HEK293 (cell line): Measurements from ENCODE around the gene CILP.

Experiments
- FEZF1 ChIP-seq: fragments of 450-650 bp; formaldehyde crosslinking; IDR thresholded peaks from 2 replicates; pipeline ENCODE4 v1.5.1; 2016; ENCODE audit warnings: missing biosample characterization, missing genetic modification characterization
- GLIS2 ChIP-seq: fragments of 450-650 bp; formaldehyde crosslinking; IDR thresholded peaks from 2 replicates; pipeline ENCODE4 v1.5.1; 2016; ENCODE audit warnings: missing biosample characterization, missing genetic modification characterization
- KLF1 ChIP-seq: fragments of 450-650 bp; formaldehyde crosslinking; IDR thresholded peaks from 2 replicates; pipeline ENCODE4 v1.5.1; 2016; ENCODE audit warnings: missing biosample characterization, missing genetic modification characterization
- KLF10 ChIP-seq: fragments of 450-650 bp; IDR thresholded peaks from 2 replicates; pipeline ENCODE4 v1.5.1; 2018; ENCODE audit warnings: missing biosample characterization, mild to moderate bottlenecking, missing genetic modification characterization
- KLF16 ChIP-seq: fragments of 450-650 bp; formaldehyde crosslinking; IDR thresholded peaks from 2 replicates; pipeline ENCODE4 v1.5.1; 2017; ENCODE audit warnings: missing biosample characterization, missing genetic modification characterization
- MYNN ChIP-seq: fragments of 450-650 bp; formaldehyde crosslinking; IDR thresholded peaks from 2 replicates; pipeline ENCODE4 v1.5.1; 2016; ENCODE audit warnings: missing biosample characterization, missing genetic modification characterization, borderline replicate concordance
- PRDM1 ChIP-seq: fragments of 450-650 bp; formaldehyde crosslinking; IDR thresholded peaks from 2 replicates; pipeline ENCODE4; 2016; ENCODE audit warnings: missing biosample characterization, missing genetic modification characterization
- ZBTB20 ChIP-seq: fragments of 450-650 bp; formaldehyde crosslinking; IDR thresholded peaks from 2 replicates; pipeline ENCODE4 v1.5.1; 2016; ENCODE audit warnings: missing biosample characterization, missing genetic modification characterization
- ZFHX2 ChIP-seq: fragments of 450-650 bp; formaldehyde crosslinking; conservative IDR thresholded peaks from 2 replicates; pipeline ENCODE4 v1.5.1; 2016; ENCODE audit warnings: missing biosample characterization, missing genetic modification characterization
- ZNF175 ChIP-seq: fragments of 450-650 bp; formaldehyde crosslinking; IDR thresholded peaks from 2 replicates; pipeline ENCODE4 v1.5.1; 2016; ENCODE audit warnings: missing biosample characterization, missing genetic modification characterization
- ZNF24 ChIP-seq: fragments of 450-650 bp; formaldehyde crosslinking; IDR thresholded peaks from 2 replicates; pipeline ENCODE4 v1.5.1; 2016; ENCODE audit warnings: missing biosample characterization, missing genetic modification characterization
- ZNF341 ChIP-seq: fragments of 450-650 bp; formaldehyde crosslinking; IDR thresholded peaks from 2 replicates; pipeline ENCODE4; 2016; ENCODE audit warnings: low read depth, missing biosample characterization, missing genetic modification characterization
- ZNF501 ChIP-seq: fragments of 450-650 bp; formaldehyde crosslinking; IDR thresholded peaks from 2 replicates; pipeline ENCODE4 v1.5.1; 2016; ENCODE audit warnings: missing biosample characterization, missing genetic modification characterization
- ZNF549 ChIP-seq: fragments of 450-650 bp; IDR thresholded peaks from 2 replicates; pipeline ENCODE4 v1.5.1; 2018; ENCODE audit warnings: missing biosample characterization, missing genetic modification characterization, mild to moderate bottlenecking, inconsistent platforms, moderate library complexity
- ZNF555 ChIP-seq: fragments of 450-650 bp; formaldehyde crosslinking; conservative IDR thresholded peaks from 2 replicates; pipeline ENCODE4 v1.5.1; 2017; ENCODE audit warnings: missing biosample characterization, mild to moderate bottlenecking, missing genetic modification characterization, inconsistent platforms
- ZNF621 ChIP-seq: fragments of 450-650 bp; formaldehyde crosslinking; IDR thresholded peaks from 2 replicates; pipeline ENCODE4 v1.5.1; 2017; ENCODE audit warnings: missing biosample characterization, missing genetic modification characterization
- ZNF629 ChIP-seq: fragments of 450-650 bp; formaldehyde crosslinking; IDR thresholded peaks from 2 replicates; pipeline ENCODE4 v1.5.1; 2017; ENCODE audit warnings: missing biosample characterization, missing genetic modification characterization
- ZNF677 ChIP-seq: fragments of 450-650 bp; IDR thresholded peaks from 2 replicates; pipeline ENCODE4 v1.5.0; 2018; ENCODE audit warnings: missing biosample characterization, mild to moderate bottlenecking, missing genetic modification characterization, moderate library complexity
- ZNF747 ChIP-seq: fragments of 450-650 bp; formaldehyde crosslinking; IDR thresholded peaks from 2 replicates; pipeline ENCODE4 v1.5.1; 2016; ENCODE audit warnings: missing biosample characterization, missing genetic modification characterization
- ZNF76 ChIP-seq: fragments of 450-650 bp; formaldehyde crosslinking; IDR thresholded peaks from 2 replicates; pipeline ENCODE4; 2016; ENCODE audit warnings: low read depth, missing biosample characterization, missing genetic modification characterization, borderline replicate concordance
- ZNF785 ChIP-seq: fragments of 450-650 bp; formaldehyde crosslinking; IDR thresholded peaks from 2 replicates; pipeline ENCODE4 v1.5.1; 2016; ENCODE audit warnings: missing biosample characterization, missing genetic modification characterization
- TF ChIP-seq, protein P1 (sequence below): fragments of 450-650 bp; formaldehyde crosslinking; IDR thresholded peaks from 2 replicates; pipeline ENCODE4 v1.5.1; 2016; ENCODE audit warnings: missing biosample characterization, missing genetic modification characterization
- TF ChIP-seq, protein P2 (sequence below): fragments of 450-650 bp; IDR thresholded peaks from 2 replicates; pipeline ENCODE4 v1.5.1; 2018; ENCODE audit warnings: missing biosample characterization, missing genetic modification characterization
- TF ChIP-seq, protein P3 (sequence below): fragments of 450-650 bp; formaldehyde crosslinking; IDR thresholded peaks from 2 replicates; pipeline ENCODE4 v1.5.1; 2017; ENCODE audit warnings: missing biosample characterization, missing genetic modification characterization
- TF ChIP-seq, protein P4 (sequence below): fragments of 450-650 bp; formaldehyde crosslinking; IDR thresholded peaks from 2 replicates; pipeline ENCODE4 v1.5.1; 2016; ENCODE audit warnings: missing biosample characterization, missing genetic modification characterization, low read depth
- TF ChIP-seq, protein P5 (sequence below): fragments of 450-650 bp; IDR thresholded peaks from 2 replicates; pipeline ENCODE4 v1.5.1; 2018; ENCODE audit warnings: missing biosample characterization, mild to moderate bottlenecking, missing genetic modification characterization
- TF ChIP-seq, protein P6 (sequence below): fragments of 450-650 bp; formaldehyde crosslinking; IDR thresholded peaks from 2 replicates; pipeline ENCODE4 v1.5.1; 2016; ENCODE audit warnings: missing biosample characterization, missing genetic modification characterization

Gene CILP

DNA sequence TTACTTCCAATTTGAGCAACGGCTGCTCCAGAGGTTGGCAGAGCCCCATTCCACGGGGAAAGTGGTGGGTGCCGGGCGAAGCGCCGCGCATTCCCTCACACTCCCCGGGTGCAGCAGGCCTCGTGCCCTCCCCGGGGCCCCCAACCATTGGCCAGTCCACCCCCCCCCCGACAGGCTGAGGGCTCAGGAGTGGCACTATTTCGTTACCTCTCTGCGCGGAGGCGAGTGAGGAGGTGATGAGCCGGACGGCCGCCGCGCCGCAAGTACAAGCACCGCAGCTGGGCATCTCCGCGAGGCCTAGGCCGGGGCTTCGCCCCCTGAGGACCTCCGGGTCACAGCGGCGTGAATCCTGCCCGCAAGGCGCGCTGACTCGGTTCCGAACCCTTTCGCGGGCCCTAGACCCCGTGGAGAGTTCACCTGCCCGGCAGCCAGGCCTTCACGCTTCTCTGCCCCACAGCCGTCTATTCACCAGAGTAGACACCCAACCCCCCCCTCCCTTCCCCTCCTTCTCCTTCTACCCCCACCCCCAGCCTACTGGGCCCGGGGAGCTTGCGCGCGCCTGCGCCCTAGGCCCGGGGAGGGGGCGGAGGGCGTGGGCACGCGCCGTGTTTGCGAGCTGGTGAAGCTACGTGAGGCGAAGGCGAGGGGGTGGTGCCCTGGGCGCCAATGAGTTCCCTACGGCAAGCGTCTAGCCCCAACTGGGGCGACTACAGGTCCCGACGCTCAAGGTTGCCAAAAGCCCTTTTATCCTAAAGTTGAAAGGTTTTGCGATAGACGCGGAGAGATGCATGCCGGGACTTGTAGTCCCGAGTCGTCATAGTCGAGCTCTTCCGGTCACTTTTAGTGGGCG is 26.2 kb downstream of the CILP start, which contains the start of gene CLPX (continued):
- TF ChIP-seq, protein P1, sequence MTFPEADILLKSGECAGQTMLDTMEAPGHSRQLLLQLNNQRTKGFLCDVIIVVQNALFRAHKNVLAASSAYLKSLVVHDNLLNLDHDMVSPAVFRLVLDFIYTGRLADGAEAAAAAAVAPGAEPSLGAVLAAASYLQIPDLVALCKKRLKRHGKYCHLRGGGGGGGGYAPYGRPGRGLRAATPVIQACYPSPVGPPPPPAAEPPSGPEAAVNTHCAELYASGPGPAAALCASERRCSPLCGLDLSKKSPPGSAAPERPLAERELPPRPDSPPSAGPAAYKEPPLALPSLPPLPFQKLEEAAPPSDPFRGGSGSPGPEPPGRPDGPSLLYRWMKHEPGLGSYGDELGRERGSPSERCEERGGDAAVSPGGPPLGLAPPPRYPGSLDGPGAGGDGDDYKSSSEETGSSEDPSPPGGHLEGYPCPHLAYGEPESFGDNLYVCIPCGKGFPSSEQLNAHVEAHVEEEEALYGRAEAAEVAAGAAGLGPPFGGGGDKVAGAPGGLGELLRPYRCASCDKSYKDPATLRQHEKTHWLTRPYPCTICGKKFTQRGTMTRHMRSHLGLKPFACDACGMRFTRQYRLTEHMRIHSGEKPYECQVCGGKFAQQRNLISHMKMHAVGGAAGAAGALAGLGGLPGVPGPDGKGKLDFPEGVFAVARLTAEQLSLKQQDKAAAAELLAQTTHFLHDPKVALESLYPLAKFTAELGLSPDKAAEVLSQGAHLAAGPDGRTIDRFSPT (tag by site-specific recombination) = peak; percentile 78
- TF ChIP-seq ZNF785 (tag by site-specific recombination) = no peak
- TF ChIP-seq KLF16 (tag by site-specific recombination) = no peak
- TF ChIP-seq, protein P2, sequence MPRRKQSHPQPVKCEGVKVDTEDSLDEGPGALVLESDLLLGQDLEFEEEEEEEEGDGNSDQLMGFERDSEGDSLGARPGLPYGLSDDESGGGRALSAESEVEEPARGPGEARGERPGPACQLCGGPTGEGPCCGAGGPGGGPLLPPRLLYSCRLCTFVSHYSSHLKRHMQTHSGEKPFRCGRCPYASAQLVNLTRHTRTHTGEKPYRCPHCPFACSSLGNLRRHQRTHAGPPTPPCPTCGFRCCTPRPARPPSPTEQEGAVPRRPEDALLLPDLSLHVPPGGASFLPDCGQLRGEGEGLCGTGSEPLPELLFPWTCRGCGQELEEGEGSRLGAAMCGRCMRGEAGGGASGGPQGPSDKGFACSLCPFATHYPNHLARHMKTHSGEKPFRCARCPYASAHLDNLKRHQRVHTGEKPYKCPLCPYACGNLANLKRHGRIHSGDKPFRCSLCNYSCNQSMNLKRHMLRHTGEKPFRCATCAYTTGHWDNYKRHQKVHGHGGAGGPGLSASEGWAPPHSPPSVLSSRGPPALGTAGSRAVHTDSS (tag by site-specific recombination) = no peak
- TF ChIP-seq MYNN (tag by site-specific recombination) = no peak
- TF ChIP-seq GLIS2 (tag by site-specific recombination) = peak; percentile 17
- peak; percentile 73 for TF ChIP-seq ZNF341 (tag by site-specific recombination)
- TF ChIP-seq PRDM1 (tag by site-specific recombination) = no peak
- no peak for TF ChIP-seq ZNF549 (tag by site-specific recombination)
- TF ChIP-seq ZNF629 (tag by site-specific recombination) = 0 out of 2 replicates have a peak, but pooled peaks have one; percentile 45
- TF ChIP-seq, protein P3, sequence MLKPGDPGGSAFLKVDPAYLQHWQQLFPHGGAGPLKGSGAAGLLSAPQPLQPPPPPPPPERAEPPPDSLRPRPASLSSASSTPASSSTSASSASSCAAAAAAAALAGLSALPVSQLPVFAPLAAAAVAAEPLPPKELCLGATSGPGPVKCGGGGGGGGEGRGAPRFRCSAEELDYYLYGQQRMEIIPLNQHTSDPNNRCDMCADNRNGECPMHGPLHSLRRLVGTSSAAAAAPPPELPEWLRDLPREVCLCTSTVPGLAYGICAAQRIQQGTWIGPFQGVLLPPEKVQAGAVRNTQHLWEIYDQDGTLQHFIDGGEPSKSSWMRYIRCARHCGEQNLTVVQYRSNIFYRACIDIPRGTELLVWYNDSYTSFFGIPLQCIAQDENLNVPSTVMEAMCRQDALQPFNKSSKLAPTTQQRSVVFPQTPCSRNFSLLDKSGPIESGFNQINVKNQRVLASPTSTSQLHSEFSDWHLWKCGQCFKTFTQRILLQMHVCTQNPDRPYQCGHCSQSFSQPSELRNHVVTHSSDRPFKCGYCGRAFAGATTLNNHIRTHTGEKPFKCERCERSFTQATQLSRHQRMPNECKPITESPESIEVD (tag by site-specific recombination) = no peak
- no peak for TF ChIP-seq ZNF747 (tag by site-specific recombination)
- TF ChIP-seq, protein P4, sequence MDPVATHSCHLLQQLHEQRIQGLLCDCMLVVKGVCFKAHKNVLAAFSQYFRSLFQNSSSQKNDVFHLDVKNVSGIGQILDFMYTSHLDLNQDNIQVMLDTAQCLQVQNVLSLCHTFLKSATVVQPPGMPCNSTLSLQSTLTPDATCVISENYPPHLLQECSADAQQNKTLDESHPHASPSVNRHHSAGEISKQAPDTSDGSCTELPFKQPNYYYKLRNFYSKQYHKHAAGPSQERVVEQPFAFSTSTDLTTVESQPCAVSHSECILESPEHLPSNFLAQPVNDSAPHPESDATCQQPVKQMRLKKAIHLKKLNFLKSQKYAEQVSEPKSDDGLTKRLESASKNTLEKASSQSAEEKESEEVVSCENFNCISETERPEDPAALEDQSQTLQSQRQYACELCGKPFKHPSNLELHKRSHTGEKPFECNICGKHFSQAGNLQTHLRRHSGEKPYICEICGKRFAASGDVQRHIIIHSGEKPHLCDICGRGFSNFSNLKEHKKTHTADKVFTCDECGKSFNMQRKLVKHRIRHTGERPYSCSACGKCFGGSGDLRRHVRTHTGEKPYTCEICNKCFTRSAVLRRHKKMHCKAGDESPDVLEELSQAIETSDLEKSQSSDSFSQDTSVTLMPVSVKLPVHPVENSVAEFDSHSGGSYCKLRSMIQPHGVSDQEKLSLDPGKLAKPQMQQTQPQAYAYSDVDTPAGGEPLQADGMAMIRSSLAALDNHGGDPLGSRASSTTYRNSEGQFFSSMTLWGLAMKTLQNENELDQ = no peak
- no peak for TF ChIP-seq ZNF175 (tag by site-specific recombination)
- TF ChIP-seq ZNF76 (tag by site-specific recombination) = peak; percentile 93
- peak; percentile 33; the same call in 1 of the 2 replicates for TF ChIP-seq ZNF24 (tag by site-specific recombination)
- no peak; the same call in 1 of the 2 replicates for TF ChIP-seq KLF1 (tag by site-specific recombination)
- TF ChIP-seq, protein P5, sequence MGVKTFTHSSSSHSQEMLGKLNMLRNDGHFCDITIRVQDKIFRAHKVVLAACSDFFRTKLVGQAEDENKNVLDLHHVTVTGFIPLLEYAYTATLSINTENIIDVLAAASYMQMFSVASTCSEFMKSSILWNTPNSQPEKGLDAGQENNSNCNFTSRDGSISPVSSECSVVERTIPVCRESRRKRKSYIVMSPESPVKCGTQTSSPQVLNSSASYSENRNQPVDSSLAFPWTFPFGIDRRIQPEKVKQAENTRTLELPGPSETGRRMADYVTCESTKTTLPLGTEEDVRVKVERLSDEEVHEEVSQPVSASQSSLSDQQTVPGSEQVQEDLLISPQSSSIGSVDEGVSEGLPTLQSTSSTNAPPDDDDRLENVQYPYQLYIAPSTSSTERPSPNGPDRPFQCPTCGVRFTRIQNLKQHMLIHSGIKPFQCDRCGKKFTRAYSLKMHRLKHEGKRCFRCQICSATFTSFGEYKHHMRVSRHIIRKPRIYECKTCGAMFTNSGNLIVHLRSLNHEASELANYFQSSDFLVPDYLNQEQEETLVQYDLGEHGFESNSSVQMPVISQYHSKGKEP = no peak
- no peak for TF ChIP-seq ZNF621 (tag by site-specific recombination)
- no peak for TF ChIP-seq FEZF1 (tag by site-specific recombination)
- TF ChIP-seq, protein P6, sequence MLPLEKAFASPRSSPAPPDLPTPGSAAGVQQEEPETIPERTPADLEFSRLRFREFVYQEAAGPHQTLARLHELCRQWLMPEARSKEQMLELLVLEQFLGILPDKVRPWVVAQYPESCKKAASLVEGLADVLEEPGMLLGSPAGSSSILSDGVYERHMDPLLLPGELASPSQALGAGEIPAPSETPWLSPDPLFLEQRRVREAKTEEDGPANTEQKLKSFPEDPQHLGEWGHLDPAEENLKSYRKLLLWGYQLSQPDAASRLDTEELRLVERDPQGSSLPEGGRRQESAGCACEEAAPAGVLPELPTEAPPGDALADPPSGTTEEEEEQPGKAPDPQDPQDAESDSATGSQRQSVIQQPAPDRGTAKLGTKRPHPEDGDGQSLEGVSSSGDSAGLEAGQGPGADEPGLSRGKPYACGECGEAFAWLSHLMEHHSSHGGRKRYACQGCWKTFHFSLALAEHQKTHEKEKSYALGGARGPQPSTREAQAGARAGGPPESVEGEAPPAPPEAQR (tag by site-specific recombination) = no peak
- TF ChIP-seq ZNF555 (tag by site-specific recombination) = no peak
- TF ChIP-seq KLF10 = no peak
- TF ChIP-seq ZFHX2 (tag by site-specific recombination) = peak; percentile 77
- TF ChIP-seq ZBTB20 (tag by site-specific recombination) = peak; percentile 74; the same call in 1 of the 2 replicates
- peak; percentile 11; the same call in 1 of the 2 replicates for TF ChIP-seq ZNF677 (tag by site-specific recombination)
- TF ChIP-seq ZNF501 (tag by site-specific recombination) = no peak
